ENCODE data around the gene P4HA2.
"Not testable (repeated sequence)": the region's sequence is repeated elsewhere in the genome, so short reads cannot be mapped to it uniquely, and the experiment has no call there.

P4HA2 gene

DNA sequence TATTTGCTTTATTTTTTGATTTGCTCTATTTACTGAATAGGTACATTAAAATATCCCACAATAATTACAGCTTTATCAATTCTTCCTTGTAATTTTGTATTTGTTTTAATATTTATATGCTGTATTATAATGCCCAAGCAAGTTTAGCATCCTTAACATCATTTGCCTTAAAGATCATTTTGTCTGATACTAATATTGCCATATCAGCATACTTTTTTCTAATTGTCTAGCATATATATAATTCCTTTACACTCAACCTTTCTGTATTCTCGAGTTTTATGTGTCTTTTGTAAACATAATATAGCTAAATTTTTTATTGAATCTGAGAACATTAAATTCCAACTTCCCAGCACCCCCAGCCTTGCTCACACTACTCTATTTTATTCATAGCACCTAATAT, 64.7 kb downstream of the P4HA2 start:
- no peak for FAIRE-seq
- no peak for TF ChIP-seq POLR2A (IDR thresholded peaks at IDR 0.05; ENCODE audit: low read depth, low read length)
- no peak for DNase-seq (ENCODE audit: insufficient read length, low spot score)

DNA sequence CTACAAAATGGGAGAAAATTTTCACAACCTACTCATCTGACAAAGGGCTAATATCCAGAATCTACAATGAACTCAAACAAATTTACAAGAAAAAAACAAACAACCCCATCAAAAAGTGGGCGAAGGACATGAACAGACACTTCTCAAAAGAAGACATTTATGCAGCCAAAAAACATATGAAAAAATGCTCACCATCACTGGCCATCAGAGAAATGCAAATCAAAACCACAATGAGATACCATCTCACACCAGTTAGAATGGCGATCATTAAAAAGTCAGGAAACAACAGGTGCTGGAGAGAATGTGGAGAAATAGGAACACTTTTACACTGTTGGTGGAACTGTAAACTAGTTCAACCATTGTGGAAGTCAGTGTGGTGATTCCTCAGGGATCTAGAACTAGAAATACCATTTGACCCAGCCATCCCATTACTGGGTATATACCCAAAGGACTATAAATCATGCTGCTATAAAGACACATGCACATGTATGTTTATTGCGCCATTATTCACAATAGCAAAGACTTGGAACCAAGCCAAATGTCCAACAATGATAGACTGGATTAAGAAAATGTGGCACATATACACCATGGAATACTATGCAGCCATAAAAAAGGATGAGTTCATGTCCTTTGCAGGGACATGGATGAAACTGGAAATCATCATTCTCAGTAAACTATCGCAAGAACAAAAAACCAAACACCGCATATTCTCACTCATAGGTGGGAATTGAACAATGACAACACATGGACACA, 65.9 kb downstream of the P4HA2 start:
- not testable (repeated sequence) for DNase-seq (ENCODE audit: insufficient read length, low spot score); FAIRE-seq

DNA sequence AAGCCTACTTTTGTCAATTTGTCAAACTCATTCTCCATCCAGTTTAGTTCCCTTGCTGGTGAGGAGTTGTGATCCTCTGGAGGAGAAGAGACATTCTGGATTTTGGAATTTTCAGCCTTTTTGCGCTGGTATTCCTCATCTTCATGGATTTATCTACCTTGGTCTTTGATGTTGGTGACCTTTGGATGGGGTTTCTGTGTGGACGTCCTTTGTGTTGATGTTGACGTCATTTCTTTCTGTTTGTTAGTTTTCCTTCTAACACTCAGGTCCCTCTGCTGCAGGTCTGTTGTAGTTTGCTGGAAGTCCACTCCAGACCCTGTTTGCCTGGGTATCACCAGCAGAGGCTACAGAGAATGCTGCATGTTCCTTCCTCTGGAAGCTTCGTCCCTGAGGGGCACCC, 71.2 kb downstream of the P4HA2 start:
- DNase-seq (ENCODE audit: insufficient read length, low spot score) (no peak), FAIRE-seq (no peak)
- no peak for TF ChIP-seq POLR2A (IDR thresholded peaks at IDR 0.05; ENCODE audit: low read depth, low read length)

DNA sequence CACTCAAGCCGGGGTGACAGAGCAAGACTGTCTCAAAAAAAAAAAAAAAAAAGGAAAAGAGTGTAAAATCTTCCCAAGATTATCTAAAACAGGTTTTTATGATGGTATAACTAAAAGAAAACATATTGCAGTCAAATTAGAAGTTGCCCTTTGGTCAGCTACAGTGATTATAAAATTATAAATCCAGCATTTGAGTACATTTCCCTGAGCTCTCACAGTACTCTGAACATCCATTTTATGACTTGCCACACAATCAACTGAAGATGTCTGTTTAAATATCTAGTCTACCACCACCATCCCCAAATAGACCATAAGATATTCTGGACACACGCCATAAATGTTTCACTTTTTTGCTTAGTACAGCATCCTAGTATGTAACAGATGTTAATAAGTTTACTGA, 77.1 kb downstream of the P4HA2 start:
- DNase-seq (ENCODE audit: insufficient read length, low spot score) (no peak), FAIRE-seq (no peak)
- TF ChIP-seq POLR2A (IDR thresholded peaks at IDR 0.05; ENCODE audit: low read depth, low read length): no peak

DNA sequence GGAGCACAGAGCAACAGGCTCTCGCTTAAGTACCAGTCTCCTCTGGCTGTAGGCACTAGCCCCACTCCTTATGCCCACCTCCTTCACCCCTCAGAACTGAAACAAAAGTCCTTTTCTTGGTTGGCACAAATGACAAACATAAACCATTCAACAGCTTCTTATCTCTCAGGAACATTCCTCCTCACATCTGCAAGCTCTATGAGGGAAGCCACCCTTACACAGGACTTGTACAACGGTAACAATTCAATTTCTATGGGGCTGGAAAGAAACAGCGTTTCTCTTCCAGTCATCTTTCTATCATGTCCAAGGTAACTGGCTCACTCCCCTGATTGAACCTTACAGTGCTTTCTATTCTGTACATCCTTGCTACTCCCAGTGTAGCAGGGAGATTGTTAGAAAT, 80.0 kb downstream of the P4HA2 start:
- TF ChIP-seq POLR2A (IDR thresholded peaks at IDR 0.05; ENCODE audit: low read depth, low read length): no peak
- no peak for FAIRE-seq
- no peak for DNase-seq (ENCODE audit: insufficient read length, low spot score)

DNA sequence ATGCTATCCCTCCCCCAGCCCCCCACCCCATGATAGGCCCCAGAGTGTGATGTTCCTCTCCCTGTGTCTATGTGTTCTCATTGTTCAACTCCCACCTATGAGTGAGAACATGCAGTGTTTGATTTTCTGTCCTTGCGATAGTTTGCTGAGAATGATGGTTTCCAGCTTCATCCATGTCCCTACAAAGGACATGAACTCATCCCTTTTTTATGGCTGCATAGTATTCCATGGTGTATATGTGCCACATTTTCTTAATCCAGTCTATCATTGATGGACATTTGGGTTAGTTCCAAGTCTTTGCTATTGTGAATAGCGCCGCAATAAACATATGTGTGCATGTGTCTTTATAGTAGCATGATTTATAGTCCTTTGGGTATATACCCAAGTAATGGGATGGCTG, 82.3 kb downstream of the P4HA2 start:
- FAIRE-seq; DNase-seq (ENCODE audit: insufficient read length, low spot score): not testable (repeated sequence)

DNA sequence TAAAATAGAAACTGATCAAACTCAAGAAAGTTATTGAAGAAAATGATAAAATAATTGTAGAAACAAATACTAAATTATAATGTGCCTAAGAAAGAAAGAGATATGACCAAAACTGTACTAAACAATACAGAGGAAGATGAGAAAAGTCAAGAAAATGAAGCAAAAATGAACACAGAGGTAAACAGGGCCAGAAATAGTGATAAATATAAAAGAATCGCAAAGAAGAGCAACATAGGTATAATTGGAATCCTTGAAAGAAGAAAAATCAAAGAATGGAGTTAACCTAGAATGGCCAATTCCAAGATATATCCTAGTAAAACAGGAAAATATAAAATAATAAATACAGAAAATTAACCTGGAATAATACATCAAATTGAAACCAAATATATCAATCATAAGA, 84.5 kb downstream of the P4HA2 start:
- TF ChIP-seq POLR2A (IDR thresholded peaks at IDR 0.05; ENCODE audit: low read depth, low read length): no peak
- FAIRE-seq (no peak), DNase-seq (ENCODE audit: insufficient read length, low spot score) (no peak)

DNA sequence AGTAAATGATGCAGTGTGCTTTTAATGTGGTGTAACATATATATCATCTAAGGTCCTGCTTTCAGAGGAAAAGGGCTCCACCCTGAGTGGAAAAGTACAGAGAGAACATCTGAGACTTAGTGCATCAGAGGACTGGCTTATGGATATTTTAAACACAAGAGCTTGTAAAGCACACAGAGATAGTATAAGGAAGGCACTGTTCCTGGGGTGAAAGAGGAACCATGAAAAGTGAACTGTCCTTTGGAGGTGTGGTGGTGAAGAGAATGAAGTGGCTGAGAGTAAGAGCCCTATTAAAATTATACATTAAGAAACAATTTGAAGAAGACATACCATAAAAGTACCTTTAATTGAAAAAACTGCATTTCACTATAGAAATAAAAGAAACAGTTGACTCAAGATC, 85.2 kb downstream of the P4HA2 start:
- DNase-seq (ENCODE audit: insufficient read length, low spot score) (no peak), FAIRE-seq (no peak)
- TF ChIP-seq POLR2A (IDR thresholded peaks at IDR 0.05; ENCODE audit: low read depth, low read length): no peak
